ENCODE results near the gene COL4A2.

The COL4A2 gene

DNA sequence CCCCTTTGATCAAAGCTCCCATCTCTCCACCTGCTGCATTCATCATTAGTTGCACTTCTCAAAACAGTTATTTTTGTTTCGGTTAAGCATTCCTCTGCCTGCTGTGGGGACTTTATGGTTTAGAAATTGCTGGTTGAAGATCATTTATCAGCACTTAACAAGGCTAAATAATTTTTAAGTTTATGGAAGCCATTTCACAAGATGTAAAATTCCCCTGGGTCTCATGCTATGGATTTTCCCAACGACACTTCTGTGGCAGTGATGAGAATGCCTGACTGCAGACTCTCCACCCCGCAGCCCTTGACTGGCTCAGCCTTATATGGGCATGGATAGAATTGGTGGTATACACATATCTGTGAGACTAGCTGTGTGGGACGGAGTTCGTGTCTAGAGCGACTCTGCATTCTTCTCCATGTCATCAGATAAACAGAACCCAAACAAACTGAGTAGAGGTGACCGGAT lies 52.8 kb downstream of the COL4A2 start:
- DNase-seq, result no peak

DNA sequence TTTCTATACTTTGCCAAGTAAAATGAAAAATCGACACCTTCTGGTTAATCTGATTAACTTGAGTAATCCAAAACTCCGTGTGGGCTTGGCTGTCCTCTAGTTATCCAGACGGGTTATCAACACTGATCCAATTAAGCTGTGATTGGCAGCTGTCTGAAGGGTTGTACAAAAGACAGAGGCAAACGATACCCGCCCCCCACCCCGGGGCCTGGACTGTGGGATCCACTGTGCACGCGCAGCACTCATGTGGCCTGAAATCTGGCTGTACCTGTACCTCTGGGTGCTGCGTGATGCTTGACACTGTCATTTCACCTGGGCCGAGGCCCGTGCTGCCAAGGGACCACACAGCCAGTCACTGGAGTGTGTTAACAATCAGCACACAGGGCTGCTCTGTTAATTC lies 53.5 kb downstream of the COL4A2 start:
- no peak for DNase-seq

DNA sequence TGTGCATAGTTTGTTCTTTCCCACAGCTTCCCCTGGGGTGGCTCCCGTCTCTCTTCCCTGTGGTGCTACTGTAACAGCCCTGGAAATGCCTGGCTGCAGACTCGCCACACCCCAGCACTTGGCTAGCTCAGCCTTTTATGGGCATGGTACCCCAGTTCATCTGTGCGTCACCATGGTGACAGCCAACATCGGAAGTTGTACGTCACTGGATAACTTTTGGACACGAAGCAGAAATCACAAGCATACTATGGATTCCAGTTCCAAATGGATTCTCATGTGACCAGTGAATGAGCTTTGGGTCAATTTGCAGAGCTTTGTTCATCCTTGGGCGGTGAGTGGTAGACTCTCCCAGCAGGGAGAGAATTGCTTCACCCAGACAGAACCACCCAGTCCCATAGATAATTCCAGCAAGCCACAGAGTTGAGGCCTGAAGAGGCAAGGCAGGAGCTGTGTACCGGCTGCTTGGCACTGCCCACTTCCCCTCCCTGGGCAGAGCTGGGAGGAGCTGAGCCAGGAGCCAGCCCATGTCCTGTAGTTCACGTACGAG lies 54.4 kb downstream of the COL4A2 start:
- no peak for DNase-seq

- DNase-seq, result no peak
These were observed 55.9 kb downstream of the COL4A2 start for GRCh38 chr13:110363010-110363409.

DNA sequence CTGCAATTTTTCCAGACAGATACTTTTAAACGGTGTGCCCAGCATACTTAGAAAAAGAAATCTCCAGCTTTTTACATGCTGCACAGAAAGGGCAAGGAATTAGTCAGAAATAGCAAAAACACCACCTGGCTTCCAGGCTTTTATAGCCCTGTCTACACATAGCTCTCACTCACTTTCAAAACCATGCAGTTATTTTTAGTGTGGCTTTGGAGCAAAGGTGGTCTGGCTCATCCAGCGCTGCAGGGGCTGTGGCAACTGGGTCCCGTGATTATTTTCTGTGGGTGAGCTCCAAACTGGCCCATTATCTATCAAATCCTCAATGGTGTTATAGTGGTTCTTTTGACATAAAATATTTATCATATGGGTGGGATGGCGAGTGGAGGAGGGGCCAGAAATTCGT lies 57.0 kb downstream of the COL4A2 start:
- no peak for DNase-seq

GRCh38 chr13:110365876-110366275 lies 58.8 kb downstream of the COL4A2 start:
- no peak for DNase-seq

GRCh38 chr13:110366733-110367132 lies 59.6 kb downstream of the COL4A2 start:
- DNase-seq, result no peak

DNA sequence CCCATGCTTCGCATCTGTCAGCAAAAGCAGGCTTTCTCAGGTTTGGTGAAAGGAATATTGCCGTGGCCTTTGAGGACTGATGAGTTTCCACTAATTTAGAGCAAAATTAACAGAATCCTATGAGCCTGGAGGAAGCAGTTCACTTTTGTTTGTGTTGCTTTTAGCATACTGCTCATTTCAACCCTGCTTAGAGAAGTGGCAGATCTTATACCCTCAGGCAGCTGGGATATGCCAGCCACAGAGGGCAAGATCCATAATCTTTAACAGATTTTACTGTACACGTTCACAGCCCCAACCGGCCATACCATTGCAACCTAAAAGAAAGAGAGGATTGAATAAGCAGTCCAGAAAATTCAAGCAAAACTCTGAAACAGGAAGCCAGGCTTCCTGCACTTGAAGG lies 60.5 kb downstream of the COL4A2 start:
- DNase-seq, result no peak

- DNase-seq, result no peak
These were observed 61.3 kb downstream of the COL4A2 start for GRCh38 chr13:110368408-110368807.

DNA sequence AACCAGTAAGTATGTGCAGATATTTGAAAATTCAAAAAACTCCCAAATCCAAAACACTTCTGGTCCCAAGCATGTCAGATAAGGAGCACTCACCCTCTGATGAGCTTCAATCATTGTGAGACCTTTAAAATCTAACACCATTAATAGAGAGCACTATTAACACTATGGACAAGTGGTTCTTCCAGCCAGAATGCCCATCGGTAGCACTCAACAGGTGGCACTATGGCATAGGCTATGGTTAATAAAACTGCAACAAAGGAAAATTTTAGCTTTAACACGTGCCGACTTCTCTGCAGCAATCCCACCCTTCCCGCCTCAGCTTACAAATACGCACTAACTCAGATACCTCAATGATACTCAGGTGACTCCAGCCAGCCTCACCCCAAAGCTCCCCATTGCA lies 62.3 kb downstream of the COL4A2 start:
- no peak for DNase-seq

- DNase-seq, result no peak
These were observed 64.7 kb downstream of the COL4A2 start for GRCh38 chr13:110371550-110372465.

DNA sequence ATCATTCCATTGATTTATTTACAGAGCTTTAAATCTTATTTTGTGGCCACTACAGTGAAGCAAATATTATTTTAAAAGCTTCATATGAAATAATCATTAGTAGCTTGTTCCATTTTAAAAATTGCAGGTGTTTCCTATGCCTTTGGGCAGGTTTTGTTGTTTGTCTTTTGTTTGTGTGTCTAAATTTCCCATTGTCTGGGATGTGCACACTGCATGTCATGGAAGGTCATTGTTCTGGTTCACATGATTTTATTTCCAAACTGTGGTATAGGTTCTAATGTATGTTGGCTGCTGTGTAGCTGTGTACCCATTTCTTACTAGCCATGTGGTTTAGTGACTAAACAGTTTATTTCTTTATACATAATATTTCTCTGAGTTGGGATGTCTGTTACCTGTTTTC lies 65.6 kb downstream of the COL4A2 start:
- no peak for DNase-seq

DNA sequence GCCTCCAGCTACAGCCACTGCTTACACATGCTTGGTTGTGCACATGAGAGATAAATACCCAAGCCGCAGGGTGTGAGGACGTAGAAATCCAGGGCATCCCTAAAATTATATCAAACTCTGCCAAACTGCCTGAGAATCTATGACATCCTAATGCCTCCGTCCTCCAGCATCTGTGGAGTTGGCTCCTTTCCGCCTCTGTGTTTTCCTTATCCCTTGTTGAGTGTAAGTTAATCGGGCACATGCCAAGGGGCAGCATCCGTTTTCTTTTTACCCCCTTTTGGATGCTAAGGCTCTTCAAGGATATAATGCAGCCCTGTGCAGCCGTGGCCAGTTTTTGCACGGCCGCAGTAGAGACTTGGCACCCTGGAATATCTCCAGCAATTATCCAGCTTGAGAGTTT lies 66.5 kb downstream of the COL4A2 start:
- no peak for DNase-seq

- DNase-seq, result no peak
These were observed 67.6 kb downstream of the COL4A2 start for GRCh38 chr13:110374431-110375370.

- no peak for DNase-seq
These were observed 69.0 kb downstream of the COL4A2 start for GRCh38 chr13:110376120-110376519.

- DNase-seq, result no peak
These were observed 70.2 kb downstream of the COL4A2 start for GRCh38 chr13:110377178-110377825.

DNA sequence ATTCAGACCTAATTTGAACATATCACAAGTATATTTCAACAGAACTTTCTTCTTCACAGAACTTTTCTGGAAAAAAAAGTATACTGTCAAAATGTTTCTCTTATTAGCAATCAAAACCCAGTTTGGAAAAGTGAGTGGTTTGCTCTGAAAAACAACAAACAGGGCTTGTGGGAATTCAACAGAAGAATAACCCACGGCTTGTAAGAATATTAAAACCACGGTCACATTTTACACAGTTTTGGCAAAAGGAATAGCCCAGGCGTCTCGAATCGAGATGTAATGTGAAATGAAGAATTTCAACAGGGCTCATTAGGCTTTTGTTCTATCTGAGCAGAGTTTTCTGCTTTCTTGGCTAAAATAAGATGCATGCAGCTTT lies 70.7 kb downstream of the COL4A2 start:
- no peak for DNase-seq

DNA sequence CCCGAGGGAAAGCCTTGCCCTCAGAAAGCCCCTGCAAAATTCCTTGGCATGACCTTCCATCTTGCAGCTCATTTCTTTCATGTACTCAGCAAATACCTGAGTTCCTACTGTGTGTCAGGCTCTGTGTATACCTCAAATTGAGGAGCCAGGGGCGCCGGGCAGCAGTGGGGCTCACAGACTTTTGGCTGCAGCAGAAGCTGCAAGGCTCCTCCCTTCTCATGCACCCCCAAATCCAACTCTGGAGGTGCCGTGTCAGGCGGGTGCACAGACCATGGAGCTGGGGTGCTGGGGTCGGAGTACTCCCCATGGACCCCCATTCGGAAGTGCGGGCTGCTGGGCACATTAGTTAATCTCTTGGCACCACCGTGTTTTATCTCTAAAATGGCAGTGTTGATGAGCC lies 72.3 kb downstream of the COL4A2 start:
- no peak for DNase-seq

DNA sequence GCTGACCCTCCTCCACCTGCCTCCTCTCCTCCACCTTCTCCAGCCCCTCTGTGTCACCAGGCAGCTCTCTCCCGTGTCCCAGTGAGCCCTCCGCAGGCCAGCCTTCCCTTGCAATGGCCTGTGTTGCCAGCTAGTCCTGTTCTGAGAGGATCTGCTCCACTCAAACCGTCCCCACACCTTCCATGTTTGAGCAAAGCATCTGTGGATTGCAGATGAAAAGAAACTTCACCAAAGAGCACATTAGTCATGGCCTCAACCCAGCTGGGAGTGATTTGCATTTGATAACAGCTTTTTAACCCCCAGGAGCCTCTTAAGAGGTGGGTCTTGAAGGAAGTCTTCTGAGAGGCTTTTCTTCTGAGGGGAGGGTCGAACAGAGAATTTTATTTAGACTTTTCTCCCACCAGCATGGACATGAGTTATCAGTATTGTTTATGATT lies 72.8 kb downstream of the COL4A2 start:
- no peak for DNase-seq

DNA sequence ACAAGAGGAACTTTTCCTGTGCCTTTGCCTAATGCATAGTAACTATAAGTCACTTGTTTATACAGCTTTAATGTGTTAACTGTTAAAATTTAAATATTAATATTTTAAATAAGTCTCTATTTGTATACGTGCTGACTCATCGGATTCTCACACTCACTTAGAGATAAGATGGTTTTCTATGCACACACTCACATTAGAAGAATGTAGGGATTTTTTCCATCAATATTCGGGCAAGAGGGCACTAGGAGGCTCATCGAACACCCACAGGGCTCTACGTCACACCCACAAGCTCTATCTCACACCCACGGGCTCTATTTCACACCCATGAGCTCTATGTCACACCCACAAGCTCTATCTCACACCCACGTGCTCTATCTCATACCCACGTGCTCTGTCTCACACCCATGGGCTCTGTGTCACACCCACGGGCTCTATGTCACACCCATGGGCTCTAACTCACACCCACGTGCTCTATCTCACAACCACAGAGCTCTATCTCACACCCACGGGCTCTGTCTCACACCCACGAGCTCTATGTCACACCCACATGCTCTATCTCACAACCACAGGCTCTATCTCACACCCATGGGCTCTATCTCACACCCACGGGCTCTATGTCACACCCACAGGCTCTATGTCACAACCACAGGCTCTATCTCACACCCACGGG lies 73.4 kb downstream of the COL4A2 start:
- DNase-seq, result no peak

DNA sequence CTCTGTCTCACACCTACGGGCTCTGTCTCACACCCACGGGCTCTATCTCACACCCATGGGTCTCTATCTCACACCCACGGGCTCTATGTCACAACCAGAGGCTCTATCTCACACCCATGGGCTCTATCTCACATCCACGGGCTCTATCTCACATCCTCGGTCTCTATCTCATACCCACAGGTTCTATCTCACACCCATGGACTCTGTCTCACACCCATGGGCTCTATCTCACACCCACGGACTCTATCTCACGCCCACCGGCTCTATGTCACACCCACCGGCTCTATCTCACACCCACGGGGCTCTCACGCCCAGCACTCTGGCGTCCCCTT lies 73.9 kb downstream of the COL4A2 start:
- no peak for DNase-seq

GRCh38 chr13:110382229-110382628 lies 75.1 kb downstream of the COL4A2 start:
- no peak for DNase-seq
